ENCODE data around the gene SLU7.

DNA sequence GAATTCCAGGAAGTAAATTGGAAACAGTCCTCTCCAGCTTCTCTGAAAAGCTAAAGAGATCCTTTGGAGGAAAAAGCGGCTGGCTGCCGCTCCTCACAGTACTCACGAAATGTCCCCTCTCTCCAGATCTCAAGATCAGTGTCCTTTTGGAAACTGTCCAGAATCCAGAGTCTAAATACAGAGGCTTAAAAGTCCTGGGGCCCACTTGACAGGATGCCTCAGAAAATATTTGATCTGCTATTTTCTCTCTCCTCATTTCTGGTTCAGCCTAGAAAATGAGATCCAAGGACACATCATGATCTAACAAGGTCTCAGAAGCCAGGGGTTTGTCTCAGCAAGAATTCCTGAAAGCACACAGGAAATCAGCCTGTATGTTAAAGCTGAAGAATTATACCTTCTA lies 55.7 kb downstream of the SLU7 start:
- TF ChIP-seq, protein P1, sequence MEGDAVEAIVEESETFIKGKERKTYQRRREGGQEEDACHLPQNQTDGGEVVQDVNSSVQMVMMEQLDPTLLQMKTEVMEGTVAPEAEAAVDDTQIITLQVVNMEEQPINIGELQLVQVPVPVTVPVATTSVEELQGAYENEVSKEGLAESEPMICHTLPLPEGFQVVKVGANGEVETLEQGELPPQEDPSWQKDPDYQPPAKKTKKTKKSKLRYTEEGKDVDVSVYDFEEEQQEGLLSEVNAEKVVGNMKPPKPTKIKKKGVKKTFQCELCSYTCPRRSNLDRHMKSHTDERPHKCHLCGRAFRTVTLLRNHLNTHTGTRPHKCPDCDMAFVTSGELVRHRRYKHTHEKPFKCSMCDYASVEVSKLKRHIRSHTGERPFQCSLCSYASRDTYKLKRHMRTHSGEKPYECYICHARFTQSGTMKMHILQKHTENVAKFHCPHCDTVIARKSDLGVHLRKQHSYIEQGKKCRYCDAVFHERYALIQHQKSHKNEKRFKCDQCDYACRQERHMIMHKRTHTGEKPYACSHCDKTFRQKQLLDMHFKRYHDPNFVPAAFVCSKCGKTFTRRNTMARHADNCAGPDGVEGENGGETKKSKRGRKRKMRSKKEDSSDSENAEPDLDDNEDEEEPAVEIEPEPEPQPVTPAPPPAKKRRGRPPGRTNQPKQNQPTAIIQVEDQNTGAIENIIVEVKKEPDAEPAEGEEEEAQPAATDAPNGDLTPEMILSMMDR (IDR thresholded peaks at IDR 0.05) = no peak
- TF ChIP-seq POLR2A (IDR thresholded peaks at IDR 0.05) = no peak
